Activated B cell treated with CpG ODN at 0.5 μM for 24 hours (primary cell): ENCODE results near the gene BRPF1. TPM values are rescaled to one million over a fixed set of nuclear protein-coding genes. Genes with fewer than 3 reads are reported as not detected.

ENCODE experiments used
- ATAC-seq: fragments of 200-7000 bp; cut with Tn5 transposase; one replicate; pipeline ENCODE4 v1.10.0; 2021; ENCODE audit warnings: low read depth, mild to moderate bottlenecking, moderate library complexity
- CTCF ChIA-PET: fragments of 350-600 bp; sonication (Branson Sonifier 250); formaldehyde crosslinking; loops from one replicate; lab custom pipeline; 2021; ENCODE audit warnings: antibody characterized with exemption; lab: Charles Lee
- POLR2A ChIA-PET: fragments of 350-600 bp; sonication (Branson Sonifier 250); formaldehyde crosslinking; loops from one replicate; lab custom pipeline; 2021; ENCODE audit warnings: antibody characterized with exemption; lab: Charles Lee
- DNase-seq: peaks from one replicate; pipeline ENCODE4 v3.0.0; 2022
- H3K27ac Mint-ChIP-seq: one replicate; pipeline ENCODE4 v1.8.0; 2020; ENCODE audit warnings: mixed read lengths
- H3K27me3 Mint-ChIP-seq: one replicate; pipeline ENCODE4 v1.8.0; 2021; ENCODE audit warnings: mixed read lengths
- H3K36me3 Mint-ChIP-seq: one replicate; pipeline ENCODE4 v1.8.0; 2021; ENCODE audit warnings: low read depth, mixed read lengths
- H3K4me1 Mint-ChIP-seq: one replicate; pipeline ENCODE4 v1.8.0; 2021; ENCODE audit warnings: mixed read lengths
- H3K4me3 Mint-ChIP-seq: one replicate; pipeline ENCODE4 v1.8.0; 2020; ENCODE audit warnings: mild to moderate bottlenecking, mixed read lengths
- H3K9me3 Mint-ChIP-seq: one replicate; pipeline ENCODE4 v1.8.0; 2020; ENCODE audit warnings: mixed read lengths
- intact Hi-C: fragments of 100-400 bp; cut with micrococcal nuclease; formaldehyde crosslinking; loops from one replicate; pipeline ENCODE4 v1.15.1; 2024
- total RNA-seq: library from RNA; stranded (reverse); gene quantifications from 2 replicates; pipeline ENCODE4 v1.2.3, GENCODE V29; 2022
- TF ChIP-seq, protein P1 (sequence below): fragments of 200-600 bp; IDR thresholded peaks from one replicate; pipeline ENCODE4 v1.8.0; 2022; ENCODE audit warnings: antibody characterized with exemption, mild to moderate bottlenecking

BRPF1 gene
- total RNA-seq, 1 donor from 2014 or later = 35.2 TPM

DNA sequence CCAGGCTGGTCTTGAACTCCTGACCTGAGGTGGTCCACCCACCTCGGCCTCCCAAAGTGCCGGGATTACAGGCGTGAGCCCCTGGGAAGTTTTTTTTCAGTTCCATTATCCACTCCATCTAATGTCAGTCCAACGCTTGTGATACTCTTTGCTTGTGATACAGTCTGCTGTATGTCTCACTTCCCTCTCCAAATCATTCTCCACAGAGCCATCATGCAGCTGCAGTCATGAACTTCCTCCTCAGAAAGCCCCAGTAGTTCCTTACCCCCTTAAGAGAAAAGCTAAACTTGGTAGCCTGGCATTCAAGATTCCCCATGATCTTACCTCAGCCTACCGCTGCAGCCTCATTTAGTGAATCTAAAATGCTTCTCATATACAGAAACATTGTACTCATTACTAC lies 63.7 kb downstream of the BRPF1 start:
- ATAC-seq = peak; percentile 51
- ChIA-PET CTCF (interaction anchor here (0.8 to 1.6 kb wide), 7 partner anchors 10 to 291 kb away, joined by 3 to 5 read pairs (median 4); partner anchors contain the start of genes OGG1 and TTLL3), POLR2A (interaction anchor here (0.6 to 6.2 kb wide), 16 partner anchors 9 to 453 kb away, joined by 3 to 146 read pairs (median 4); partner anchors contain the start of genes BRPF1, CRELD1, JAGN1 and MTMR14)
- H3K27ac Mint-ChIP-seq = peak overlapping the region; percentile 100
- no peaks in the 10 kb centered on the region for H3K9me3 Mint-ChIP-seq
- no peaks in the 10 kb centered on the region for H3K27me3 Mint-ChIP-seq
- intact Hi-C loops = loop anchor here (1.0 to 10.0 kb wide), 2 partner anchors 14 to 530 kb away; partner anchors contain the start of gene SEC13
- peaks cover 63% of the 10 kb centered on the region for H3K36me3 Mint-ChIP-seq
- TF ChIP-seq, protein P1, sequence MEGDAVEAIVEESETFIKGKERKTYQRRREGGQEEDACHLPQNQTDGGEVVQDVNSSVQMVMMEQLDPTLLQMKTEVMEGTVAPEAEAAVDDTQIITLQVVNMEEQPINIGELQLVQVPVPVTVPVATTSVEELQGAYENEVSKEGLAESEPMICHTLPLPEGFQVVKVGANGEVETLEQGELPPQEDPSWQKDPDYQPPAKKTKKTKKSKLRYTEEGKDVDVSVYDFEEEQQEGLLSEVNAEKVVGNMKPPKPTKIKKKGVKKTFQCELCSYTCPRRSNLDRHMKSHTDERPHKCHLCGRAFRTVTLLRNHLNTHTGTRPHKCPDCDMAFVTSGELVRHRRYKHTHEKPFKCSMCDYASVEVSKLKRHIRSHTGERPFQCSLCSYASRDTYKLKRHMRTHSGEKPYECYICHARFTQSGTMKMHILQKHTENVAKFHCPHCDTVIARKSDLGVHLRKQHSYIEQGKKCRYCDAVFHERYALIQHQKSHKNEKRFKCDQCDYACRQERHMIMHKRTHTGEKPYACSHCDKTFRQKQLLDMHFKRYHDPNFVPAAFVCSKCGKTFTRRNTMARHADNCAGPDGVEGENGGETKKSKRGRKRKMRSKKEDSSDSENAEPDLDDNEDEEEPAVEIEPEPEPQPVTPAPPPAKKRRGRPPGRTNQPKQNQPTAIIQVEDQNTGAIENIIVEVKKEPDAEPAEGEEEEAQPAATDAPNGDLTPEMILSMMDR = no peak
- peaks cover 67% of the 10 kb centered on the region for H3K4me1 Mint-ChIP-seq
- H3K4me3 Mint-ChIP-seq = peak overlapping the region; percentile 99
- no peak for DNase-seq

DNA sequence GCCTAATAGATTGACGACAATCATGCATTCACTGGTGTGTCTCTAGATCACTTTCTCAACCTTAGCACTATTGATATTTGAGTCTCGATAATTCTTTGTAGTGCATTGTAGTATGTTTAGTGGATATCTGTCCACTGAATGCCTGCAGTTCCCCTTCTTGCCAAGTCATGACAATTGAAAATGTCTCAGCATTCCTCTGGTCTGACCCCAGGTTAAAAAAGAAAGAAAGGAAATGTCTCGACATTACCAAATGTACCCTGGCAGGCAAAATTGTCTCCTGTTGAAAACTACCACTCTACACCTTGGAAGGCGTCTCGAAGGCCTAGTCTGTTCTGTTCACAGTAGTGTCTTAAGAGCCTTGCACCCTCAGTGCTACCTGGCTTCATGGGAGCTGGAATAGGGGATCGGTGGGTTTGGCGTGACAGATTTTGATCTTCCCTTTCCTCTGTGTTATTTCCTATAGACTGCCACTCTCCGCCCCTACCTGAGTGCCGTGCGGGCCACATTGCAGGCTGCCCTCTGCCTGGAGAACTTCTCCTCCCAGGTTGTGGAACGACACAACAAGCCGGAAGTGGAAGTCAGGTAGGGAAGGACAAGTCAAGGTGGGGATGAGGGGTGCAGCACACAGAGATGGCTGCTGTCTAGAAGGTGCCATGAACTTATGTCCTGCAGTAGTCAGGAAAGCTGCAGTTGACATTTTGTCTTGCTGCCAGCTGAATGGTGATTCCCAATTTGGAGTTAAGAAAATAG lies 65.8 kb downstream of the BRPF1 start:
- Mint-ChIP-seq H3K27ac (peak overlapping the region; percentile 63), H3K4me3 (no peak overlapping the region), H3K27me3 (no peaks in the 10 kb centered on the region), H3K36me3 (peaks cover 76% of the 10 kb centered on the region), H3K9me3 (no peaks in the 10 kb centered on the region), H3K4me1 (peaks cover 49% of the 10 kb centered on the region)
- CTCF ChIA-PET = interaction anchor here (1.0 kb wide), 1 partner anchor 18 kb away, joined by 5 read pairs; no protein-coding TSS in a partner anchor
- intact Hi-C loops = loop anchor here (10.0 kb wide), 1 partner anchor 527 kb away; the partner anchor contains the start of gene SEC13
- POLR2A ChIA-PET = interaction anchor here (0.7 to 6.2 kb wide), 2 partner anchors 10 to 12 kb away, joined by 7 to 146 read pairs; partner anchors contain the start of gene TTLL3
- TF ChIP-seq, protein P1 = no peak
- no peak for DNase-seq
- no peak for ATAC-seq

Other genes with a start within 250 kb of the BRPF1 start
- gene LHFPL4, start 177.9 kb upstream of the BRPF1 start, total RNA-seq = not detected in 2 replicates
- gene MTMR14, start 82.2 kb upstream of the BRPF1 start, total RNA-seq = 92.0 and 99.2 TPM in 2 replicates
- 0.20 TPM in 1 of 2 replicates, not detected in the other for gene CPNE9, start 27.9 kb upstream of the BRPF1 start, total RNA-seq
- gene OGG1, start 18.2 kb downstream of the BRPF1 start, total RNA-seq = 43.5 and 60.7 TPM in 2 replicates
- 0.69 and 1.7 TPM in 2 replicates for gene CAMK1, start 38.2 kb downstream of the BRPF1 start, total RNA-seq
- gene TADA3, start 60.7 kb downstream of the BRPF1 start, total RNA-seq = 43.8 and 44.7 TPM in 2 replicates
- 315 and 338 TPM in 2 replicates for gene ARPC4, start 61.3 kb downstream of the BRPF1 start, total RNA-seq
- 51.4 and 61.9 TPM in 2 replicates for gene TTLL3, start 78.5 kb downstream of the BRPF1 start, total RNA-seq
- 49.5 and 55.7 TPM in 2 replicates for gene RPUSD3, start 112.3 kb downstream of the BRPF1 start, total RNA-seq
- gene CIDEC, start 148.5 kb downstream of the BRPF1 start, total RNA-seq = not detected in 2 replicates
- gene JAGN1, start 158.9 kb downstream of the BRPF1 start, total RNA-seq = 30.9 and 32.1 TPM in 2 replicates
- gene IL17RE, start 171.1 kb downstream of the BRPF1 start, total RNA-seq = 0.66 and 0.82 TPM in 2 replicates
- gene IL17RC, start 185.4 kb downstream of the BRPF1 start, total RNA-seq = 0.11 and 0.29 TPM in 2 replicates
- 26.9 and 30.5 TPM in 2 replicates for gene CRELD1, start 202.1 kb downstream of the BRPF1 start, total RNA-seq
- gene PRRT3, start 220.7 kb downstream of the BRPF1 start, total RNA-seq = 4.2 and 4.3 TPM in 2 replicates